H1 (cell line): ENCODE results near the gene ADAMTS13. TPM values are rescaled to one million over a fixed set of nuclear protein-coding genes. Genes with fewer than 3 reads are reported as not detected.
A peak's percentile ranks its signal among the peaks of the same experiment; 100 is the strongest.

ENCODE experiments used
- CTCF ChIA-PET: fragments of 300-600 bp; sonication (Branson Sonifier 250); formaldehyde crosslinking; loops from one replicate; lab custom pipeline; 2021; ENCODE audit not compliant: partially characterized antibody; lab: Charles Lee
- POLR2A ChIA-PET: fragments of 300-600 bp; sonication (Branson Sonifier 250); formaldehyde crosslinking; loops from one replicate; lab custom pipeline; 2021; ENCODE audit warnings: inconsistent platforms; ENCODE audit not compliant: partially characterized antibody; lab: Charles Lee
- DNase-seq, 2 experiments: peaks; one replicate each; pipeline versions ENCODE4 v3.0.0 to v3.0.0-alpha.2; 2010 to 2022; ENCODE audit warnings: low spot score in 2 of 2, low read depth in 1 of 2, mixed read lengths in 1 of 2
- FAIRE-seq: peaks from 2 replicates; lab custom pipeline; 2011; peaks lifted over from hg19 to GRCh38; lab: Jason Lieb, UNC
- H2AFZ ChIP-seq: 2 replicates; pipeline ENCODE4 v1.8.1; 2012; ENCODE audit warnings: low read length, inconsistent platforms
- H2AK5ac ChIP-seq: 2 replicates; pipeline ENCODE4 v1.6.1; 2013; ENCODE audit warnings: low read depth, low read length
- H2BK120ac ChIP-seq: replicated peaks from 2 replicates; pipeline ENCODE3; 2013; ENCODE audit warnings: low read depth, low read length, inconsistent platforms
- H2BK12ac ChIP-seq: 2 replicates; pipeline ENCODE4 v1.6.1; 2013; ENCODE audit warnings: low read depth, low read length
- H2BK15ac ChIP-seq: 2 replicates; pipeline ENCODE4 v1.6.1; 2013; ENCODE audit warnings: low read length
- H2BK20ac ChIP-seq: 2 replicates; pipeline ENCODE4 v1.6.1; 2013; ENCODE audit warnings: low read length
- H2BK5ac ChIP-seq: 2 replicates; pipeline ENCODE4 v1.6.1; 2013; ENCODE audit warnings: low read depth, low read length
- H3K14ac ChIP-seq: 2 replicates; pipeline ENCODE4 v1.6.1; 2013; ENCODE audit warnings: inconsistent platforms; ENCODE audit not compliant: insufficient read length
- H3K18ac ChIP-seq: 2 replicates; pipeline ENCODE4 v1.6.1; 2013; ENCODE audit warnings: low read length; ENCODE audit errors: extremely low read depth
- H3K23ac ChIP-seq: 2 replicates; pipeline ENCODE4 v1.6.1; 2013; ENCODE audit warnings: inconsistent platforms; ENCODE audit not compliant: insufficient read length
- H3K23me2 ChIP-seq: 2 replicates; pipeline ENCODE4 v1.6.1; 2013; ENCODE audit warnings: low read depth, low read length
- H3K27ac ChIP-seq: 2 replicates; pipeline ENCODE4 v1.6.1; 2011; ENCODE audit warnings: low read depth, low read length, inconsistent platforms
- H3K27me3 ChIP-seq, 4 experiments: replicated peaks in 1 of 4; 1 replicate in 1 of 4; 2 replicates in 3 of 4; pipeline versions ENCODE4 v1.6.1 to v1.8.1; 2011 to 2013; ENCODE audit warnings: low read length in 3 of 4, mild to moderate bottlenecking in 3 of 4, inconsistent platforms in 2 of 4, mixed read lengths in 2 of 4, moderate library complexity in 1 of 4; ENCODE audit not compliant: control insufficient read depth in 3 of 4, insufficient read depth in 3 of 4; ENCODE audit errors: extremely low read depth in 1 of 4
- H3K36me3 ChIP-seq, 4 experiments: 2 replicates each; pipeline versions ENCODE4 v1.6.1 to v1.8.1; 2011 to 2013; ENCODE audit warnings: mild to moderate bottlenecking in 4 of 4, low read length in 3 of 4, moderate library complexity in 2 of 4, control low read depth in 1 of 4, inconsistent platforms in 1 of 4; ENCODE audit not compliant: insufficient read depth in 4 of 4, control insufficient read depth in 2 of 4
- H3K4ac ChIP-seq: replicated peaks from 2 replicates; pipeline ENCODE3; 2013; ENCODE audit warnings: low read length, low read depth, mixed read lengths, inconsistent platforms; ENCODE audit not compliant: insufficient read length
- H3K4me1 ChIP-seq, 4 experiments: replicated peaks in 1 of 4; 1 replicate in 1 of 4; 2 replicates in 3 of 4; pipeline versions ENCODE4 v1.6.1 to v1.8.1; 2011 to 2013; ENCODE audit warnings: low read length in 3 of 4, inconsistent platforms in 2 of 4, mixed read lengths in 1 of 4; ENCODE audit not compliant: insufficient read depth in 4 of 4, control insufficient read depth in 3 of 4
- H3K4me2 ChIP-seq, 2 experiments: 2 replicates each; pipeline versions ENCODE4 v1.6.1 to v1.8.1; 2011 to 2013; ENCODE audit warnings: low read depth in 2 of 2, low read length in 2 of 2, control low read depth in 1 of 2, inconsistent platforms in 1 of 2, mild to moderate bottlenecking in 1 of 2; ENCODE audit not compliant: insufficient read depth in 1 of 2
- H3K4me3 ChIP-seq, 4 experiments: fragments of 200-600, 300-600 bp in 1 of 4; sonication (generic), shearing (Covaris generic), sonication (Bioruptor Twin) in 1 of 4; 2 replicates each; pipeline versions ENCODE4 v1.5.1 to v1.8.1; 2011 to 2016; ENCODE audit warnings: low read length in 4 of 4, low read depth in 3 of 4, control low read depth in 2 of 4, inconsistent platforms in 2 of 4, mild to moderate bottlenecking in 2 of 4, mixed read lengths in 1 of 4, moderate library complexity in 1 of 4; ENCODE audit not compliant: insufficient read depth in 2 of 4; ENCODE audit errors: extremely low read depth in 1 of 4
- H3K56ac ChIP-seq: replicated peaks from 2 replicates; pipeline ENCODE3; 2013; ENCODE audit warnings: low read depth, mild to moderate bottlenecking, mixed read lengths, low read length, inconsistent platforms; ENCODE audit not compliant: insufficient read length
- H3K79me1 ChIP-seq: 2 replicates; pipeline ENCODE4 v1.6.1; 2013; ENCODE audit warnings: low read depth, low read length, control low read depth
- H3K79me2 ChIP-seq, 2 experiments: 2 replicates each; pipeline versions ENCODE4 v1.6.1 to v1.8.1; 2012 to 2013; ENCODE audit warnings: low read length in 2 of 2, mild to moderate bottlenecking in 2 of 2, inconsistent platforms in 1 of 2; ENCODE audit not compliant: insufficient read depth in 2 of 2, control insufficient read depth in 1 of 2
- H3K9ac ChIP-seq, 4 experiments: replicated peaks in 1 of 4; 1 replicate in 1 of 4; 2 replicates in 3 of 4; pipeline versions ENCODE4 v1.6.1 to v1.8.1; 2011 to 2013; ENCODE audit warnings: low read depth in 3 of 4, low read length in 3 of 4, control low read depth in 2 of 4, mild to moderate bottlenecking in 2 of 4, moderate library complexity in 2 of 4, inconsistent platforms in 1 of 4; ENCODE audit errors: extremely low read depth in 1 of 4
- H3K9me3 ChIP-seq, 2 experiments: 2 replicates each; pipeline versions ENCODE4 v1.6.1 to v1.8.1; 2012 to 2013; ENCODE audit warnings: mild to moderate bottlenecking in 2 of 2, moderate library complexity in 2 of 2, control low read depth in 1 of 2, inconsistent platforms in 1 of 2, low read depth in 1 of 2, low read length in 1 of 2, mixed read lengths in 1 of 2; ENCODE audit not compliant: insufficient read depth in 2 of 2
- H4K20me1 ChIP-seq, 2 experiments: replicated peaks in 1 of 2; 2 replicates each; pipeline versions ENCODE3 to v1.8.1; 2011 to 2013; ENCODE audit warnings: inconsistent platforms in 2 of 2, low read length in 2 of 2, mild to moderate bottlenecking in 1 of 2; ENCODE audit not compliant: insufficient read depth in 2 of 2, control insufficient read depth in 1 of 2
- H4K5ac ChIP-seq: 2 replicates; pipeline ENCODE4 v1.6.1; 2013; ENCODE audit warnings: low read length, low read depth, mixed read lengths, inconsistent platforms; ENCODE audit not compliant: insufficient read length
- H4K8ac ChIP-seq: 2 replicates; pipeline ENCODE4 v1.8.0; 2013; ENCODE audit warnings: mild to moderate bottlenecking, moderate library complexity, low read length, inconsistent platforms; ENCODE audit not compliant: insufficient read depth; ENCODE audit errors: extremely low read depth
- H4K91ac ChIP-seq: replicated peaks from 2 replicates; pipeline ENCODE3; 2013; ENCODE audit warnings: low read length, mixed read lengths, inconsistent platforms; ENCODE audit not compliant: insufficient read length
- BCL11A ChIP-seq, 2 experiments: IDR thresholded peaks; one replicate each; pipeline ENCODE4 v1.6.1; 2011; ENCODE audit warnings: low read depth in 2 of 2, low read length in 2 of 2, mild to moderate bottlenecking in 2 of 2
- CHD2 ChIP-seq: IDR thresholded peaks from 2 replicates; pipeline ENCODE4 v1.6.1; 2012; ENCODE audit warnings: low read length, improper control_type of control experiment
- KDM5A ChIP-seq: fragments of 200-600 bp; IDR thresholded peaks from 2 replicates; pipeline ENCODE4 v1.7.1; 2012; ENCODE audit warnings: mild to moderate bottlenecking, low read length, inconsistent platforms, mixed read lengths
- RAD21 ChIP-seq, 2 experiments: IDR thresholded peaks in 1 of 2; conservative IDR thresholded peaks in 1 of 2; 2 replicates each; pipeline ENCODE4 v1.6.1; 2011; ENCODE audit warnings: low read depth in 2 of 2, low read length in 2 of 2, improper control_type of control experiment in 1 of 2, inconsistent platforms in 1 of 2, mild to moderate bottlenecking in 1 of 2, moderate library complexity in 1 of 2
- RFX5 ChIP-seq: IDR thresholded peaks from 2 replicates; pipeline ENCODE4 v1.6.1; 2011; ENCODE audit warnings: low read depth, low read length, improper control_type of control experiment, borderline replicate concordance
- SIRT6 ChIP-seq: IDR thresholded peaks from one replicate; pipeline ENCODE4 v1.7.1; 2012; ENCODE audit warnings: low read length, inconsistent platforms
- TEAD4 ChIP-seq: IDR thresholded peaks from 2 replicates; pipeline ENCODE4 v1.6.1; 2012; ENCODE audit warnings: low read depth, low read length, inconsistent platforms, mixed read lengths
- WGBS, 2 experiments: shearing (Covaris generic) in 1 of 2; methylation state at CpG; one replicate each; pipeline versions ENCODE4 v1.1.6 to v1.1.7; 2013 to 2015; ENCODE audit warnings: low lambda C conversion rate in 2 of 2, mixed read lengths in 2 of 2, inconsistent platforms in 1 of 2, low coverage in 1 of 2, missing lambda C conversion rate in 1 of 2; ENCODE audit not compliant: insufficient replicate concordance in 2 of 2, insufficient coverage in 1 of 2, insufficient read length in 1 of 2; ENCODE audit errors: extremely low coverage in 1 of 2, missing lambda C conversion rate in 1 of 2; 5-methylcytosine and 5-hydroxymethylcytosine counted together
- polyA plus RNA-seq, 7 experiments: library from polyadenylated mRNA; depleted of rRNA in 3 of 7; stranded (reverse) in 5 of 7; unstranded in 2 of 7; fragments of >200 nt in 5 of 7; fragments of 200-250 nt in 2 of 7; gene quantifications; 1 replicate in 5 of 7; 2 replicates in 1 of 7; 4 replicates in 1 of 7; pipeline versions ENCODE4 v1.2.1 to v1.2.3, GENCODE V29; 2011 to 2013; ENCODE audit warnings: missing spikeins in 2 of 7, mixed read lengths in 2 of 7
- total RNA-seq: library from RNA; stranded (reverse); fragmentation: NEBNext Ultra II Directional; extraction: Animal tissue kit (Norgen Biotek cat#: 25700); gene quantifications from 2 replicates; pipeline ENCODE4 v1.2.1, GENCODE V29; 2021
- TF ChIP-seq, protein P1 (sequence below): IDR thresholded peaks from 2 replicates; pipeline ENCODE4 v1.6.1; 2012; ENCODE audit warnings: low read length, inconsistent platforms

ADAMTS13 gene
- total and polyA plus RNA-seq, 2 of the 8 experiments (the other 6 are each of a cell fraction or from before 2014, with no cell fraction given), result 4.4 to 5.8 TPM

DNA sequence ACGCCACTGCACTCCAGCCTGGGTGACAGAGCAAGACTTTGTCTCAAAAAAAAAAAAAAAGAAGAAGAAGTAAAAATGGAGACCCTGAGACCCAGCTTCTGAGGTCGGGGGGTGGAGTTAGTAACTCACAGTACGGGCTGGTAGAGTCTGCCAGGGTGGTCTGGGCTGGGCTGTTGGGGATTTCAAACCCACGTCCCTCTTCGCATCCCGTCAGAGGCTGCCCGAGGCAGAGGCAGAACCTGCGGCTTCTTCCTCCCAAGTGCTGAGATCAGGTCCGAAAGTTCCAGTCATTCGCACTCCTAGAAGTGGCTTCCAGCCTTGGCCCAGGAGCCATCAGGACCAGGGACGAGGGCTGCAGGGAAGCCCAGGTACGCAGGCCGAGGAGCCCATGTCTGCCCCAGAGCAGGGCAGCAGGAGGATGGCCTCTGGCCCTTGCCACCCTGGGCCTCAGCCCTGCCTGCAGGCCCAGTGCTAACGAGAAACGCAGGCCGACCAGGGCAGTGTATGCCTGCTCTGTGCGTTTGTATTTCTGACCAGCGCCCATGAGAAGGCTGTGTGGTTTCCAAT is 66.6 kb downstream of the ADAMTS13 start:
- CTCF ChIA-PET, result interaction anchor here (0.7 to 1.7 kb wide), 6 partner anchors 10 to 241 kb away, joined by 3 to 5 read pairs (median 3); no protein-coding TSS in a partner anchor
- no peak overlapping the region for H3K14ac ChIP-seq
- no peak overlapping the region for H2BK20ac ChIP-seq
- no peak overlapping the region for H2AK5ac ChIP-seq
- no peaks in the 10 kb centered on the region for H3K79me2 ChIP-seq
- H3K27me3 ChIP-seq, result no peaks in the 10 kb centered on the region
- H2BK12ac ChIP-seq, result peak overlapping the region; percentile 60; the same call in 1 of the 2 replicates
- POLR2A ChIA-PET, result interaction anchor here (2.7 kb wide), 1 partner anchor 141 kb away, joined by 12 read pairs; the partner anchor contains the start of genes MED22 and RPL7A
- no peak overlapping the region for H3K4me2 ChIP-seq
- H2BK15ac ChIP-seq, result no peak overlapping the region
- H3K18ac ChIP-seq, result no peak overlapping the region
- FAIRE-seq (no peak), DNase-seq (no peak)
- H3K27ac ChIP-seq, result no peak overlapping the region
- 98% methylated on average over 16 of the region's 18 CpGs; no CpG with 5 or more reads in 1 of the 2 experiments for WGBS, 2 experiments
- no peak overlapping the region for H3K56ac ChIP-seq
- H4K5ac ChIP-seq, result no peak overlapping the region
- H4K20me1 ChIP-seq, result peaks cover 2% of the 10 kb centered on the region in 2 experiments
- no peaks in the 10 kb centered on the region for H3K79me1 ChIP-seq
- H3K36me3 ChIP-seq, result no peaks in the 10 kb centered on the region
- H2AFZ ChIP-seq, result no peak overlapping the region
- H3K4me3 ChIP-seq, result no peak overlapping the region
- H3K9ac ChIP-seq, result no peak overlapping the region
- no peaks in the 10 kb centered on the region; a peak in 2 of 7 replicates for H3K4me1 ChIP-seq
- H3K4ac ChIP-seq, result no peak overlapping the region
- peak overlapping the region; percentile 28; the same call in 1 of the 2 replicates for H4K8ac ChIP-seq
- H2BK120ac ChIP-seq, result no peak overlapping the region
- H4K91ac ChIP-seq, result no peak overlapping the region
- no peak overlapping the region for H2BK5ac ChIP-seq
- no peak overlapping the region for H3K23ac ChIP-seq
- H3K9me3 ChIP-seq, result no peaks in the 10 kb centered on the region
- H3K23me2 ChIP-seq, result no peaks in the 10 kb centered on the region; the same call in 1 of the 2 replicates
- TF ChIP-seq RAD21 (IDR thresholded peaks at IDR 0.05 in 1 of 2, conservative IDR thresholded peaks at IDR 0.05 in 1 of 2; ENCODE audit: low read depth in 2 of 2, low read length in 2 of 2) (no peak), BCL11A (IDR thresholded peaks at IDR 0.05; ENCODE audit: low read depth in 2 of 2, low read length in 2 of 2) (no peak), SIRT6 (no peak), KDM5A (no peak), RFX5 (no peak), CHD2 (no peak), TEAD4 (no peak)
- TF ChIP-seq, protein P1, sequence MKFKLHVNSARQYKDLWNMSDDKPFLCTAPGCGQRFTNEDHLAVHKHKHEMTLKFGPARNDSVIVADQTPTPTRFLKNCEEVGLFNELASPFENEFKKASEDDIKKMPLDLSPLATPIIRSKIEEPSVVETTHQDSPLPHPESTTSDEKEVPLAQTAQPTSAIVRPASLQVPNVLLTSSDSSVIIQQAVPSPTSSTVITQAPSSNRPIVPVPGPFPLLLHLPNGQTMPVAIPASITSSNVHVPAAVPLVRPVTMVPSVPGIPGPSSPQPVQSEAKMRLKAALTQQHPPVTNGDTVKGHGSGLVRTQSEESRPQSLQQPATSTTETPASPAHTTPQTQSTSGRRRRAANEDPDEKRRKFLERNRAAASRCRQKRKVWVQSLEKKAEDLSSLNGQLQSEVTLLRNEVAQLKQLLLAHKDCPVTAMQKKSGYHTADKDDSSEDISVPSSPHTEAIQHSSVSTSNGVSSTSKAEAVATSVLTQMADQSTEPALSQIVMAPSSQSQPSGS, result no peak
